ENCODE measurements around the gene CRIP2.

The CRIP2 gene

GRCh38 chr14:105483300-105484068, 8.9 kb downstream of the CRIP2 start:
- Histone ChIP-seq H3K79me2 (ENCODE audit: insufficient read depth, low read length) (no peaks in the 10 kb centered on the region), H3K27ac (ENCODE audit: low read length) (no peak overlapping the region), H3K36me3 (ENCODE audit: insufficient read depth, low read length) (no peaks in the 10 kb centered on the region), H3K9me3 (ENCODE audit: insufficient read depth, low read length, severe bottlenecking) (no peaks in the 10 kb centered on the region), H4K20me1 (ENCODE audit: insufficient read depth, low read length) (peaks cover 9% of the 10 kb centered on the region), H2AFZ (ENCODE audit: low read depth, low read length) (no peak overlapping the region), H3K27me3 (ENCODE audit: insufficient read depth, low read length, poor library complexity) (peaks cover 13% of the 10 kb centered on the region), H3K9ac (ENCODE audit: low read depth, low read length) (no peak overlapping the region; the same call in 1 of the 2 replicates), H3K4me3 (ENCODE audit: low read depth in 1 of 2, low read length in 2 of 2) (no peak overlapping the region), H3K4me1 (ENCODE audit: insufficient read depth, low read length) (peaks cover 37% of the 10 kb centered on the region), H3K4me2 (ENCODE audit: insufficient read depth, low read length) (no peak overlapping the region)
- TF ChIP-seq EZH2 (IDR thresholded peaks at IDR 0.05; ENCODE audit: borderline replicate concordance, low read depth, low read length, severe bottlenecking), result no peak
- TF ChIP-seq, protein P1, sequence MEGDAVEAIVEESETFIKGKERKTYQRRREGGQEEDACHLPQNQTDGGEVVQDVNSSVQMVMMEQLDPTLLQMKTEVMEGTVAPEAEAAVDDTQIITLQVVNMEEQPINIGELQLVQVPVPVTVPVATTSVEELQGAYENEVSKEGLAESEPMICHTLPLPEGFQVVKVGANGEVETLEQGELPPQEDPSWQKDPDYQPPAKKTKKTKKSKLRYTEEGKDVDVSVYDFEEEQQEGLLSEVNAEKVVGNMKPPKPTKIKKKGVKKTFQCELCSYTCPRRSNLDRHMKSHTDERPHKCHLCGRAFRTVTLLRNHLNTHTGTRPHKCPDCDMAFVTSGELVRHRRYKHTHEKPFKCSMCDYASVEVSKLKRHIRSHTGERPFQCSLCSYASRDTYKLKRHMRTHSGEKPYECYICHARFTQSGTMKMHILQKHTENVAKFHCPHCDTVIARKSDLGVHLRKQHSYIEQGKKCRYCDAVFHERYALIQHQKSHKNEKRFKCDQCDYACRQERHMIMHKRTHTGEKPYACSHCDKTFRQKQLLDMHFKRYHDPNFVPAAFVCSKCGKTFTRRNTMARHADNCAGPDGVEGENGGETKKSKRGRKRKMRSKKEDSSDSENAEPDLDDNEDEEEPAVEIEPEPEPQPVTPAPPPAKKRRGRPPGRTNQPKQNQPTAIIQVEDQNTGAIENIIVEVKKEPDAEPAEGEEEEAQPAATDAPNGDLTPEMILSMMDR (IDR thresholded peaks at IDR 0.05; ENCODE audit: borderline replicate concordance, extremely low read depth, low read length, poor library complexity, severe bottlenecking), result no peak
- ATAC-seq (ENCODE audit: insufficient read depth, low read depth) (no peak), DNase-seq (no peak)

DNA sequence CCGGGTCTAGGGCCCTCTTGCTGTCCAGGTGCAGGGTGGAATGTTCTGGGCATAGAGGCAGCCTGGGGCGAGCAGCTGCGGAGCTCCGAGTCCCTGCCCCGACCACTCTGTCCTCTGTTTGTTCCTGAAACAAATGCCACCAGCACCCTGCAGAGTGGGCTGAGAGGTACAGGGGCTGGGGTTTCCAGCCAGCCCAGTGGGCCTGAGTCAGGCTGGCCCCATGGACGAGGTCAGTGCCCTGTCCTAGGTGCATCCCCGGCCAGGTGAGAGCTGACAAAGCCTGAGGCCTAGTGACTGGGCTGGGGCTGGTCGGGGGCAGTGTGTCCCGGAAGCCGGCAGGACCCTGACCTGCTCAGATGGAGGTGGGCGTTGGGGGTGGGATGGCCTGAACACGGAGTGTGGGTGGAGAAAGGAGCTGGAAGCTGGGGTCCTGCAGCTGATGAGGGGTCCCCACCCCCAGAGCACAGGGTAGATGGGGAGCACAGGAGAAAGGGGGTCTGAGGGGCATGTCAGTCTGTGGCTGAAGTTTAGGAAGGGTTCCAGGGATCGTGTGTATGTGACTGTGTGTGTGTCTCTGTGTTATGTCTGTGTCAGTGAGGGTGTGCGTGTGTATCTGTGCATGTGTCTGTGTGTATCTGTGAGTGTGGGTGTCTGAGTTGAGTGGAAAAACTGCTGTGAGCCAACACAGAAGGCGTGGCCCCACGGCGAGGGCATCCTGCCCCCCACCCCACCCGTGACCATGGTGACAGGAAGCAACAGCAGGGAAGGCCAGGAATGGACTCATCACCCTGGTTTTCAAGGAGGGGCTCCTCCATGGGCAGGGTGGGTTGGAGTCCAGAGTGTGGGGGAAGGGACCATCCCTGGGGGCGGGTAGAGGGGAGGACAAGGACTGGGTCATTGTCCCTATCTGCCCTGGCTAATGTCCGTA, 9.7 kb downstream of the CRIP2 start:
- Histone ChIP-seq H3K79me2 (ENCODE audit: insufficient read depth, low read length) (no peaks in the 10 kb centered on the region), H3K9me3 (ENCODE audit: insufficient read depth, low read length, severe bottlenecking) (no peaks in the 10 kb centered on the region), H3K4me2 (ENCODE audit: insufficient read depth, low read length) (no peak overlapping the region), H4K20me1 (ENCODE audit: insufficient read depth, low read length) (peaks cover 9% of the 10 kb centered on the region), H3K36me3 (ENCODE audit: insufficient read depth, low read length) (no peaks in the 10 kb centered on the region), H2AFZ (ENCODE audit: low read depth, low read length) (no peak overlapping the region), H3K4me3 (ENCODE audit: low read depth in 1 of 2, low read length in 2 of 2) (no peak overlapping the region), H3K9ac (ENCODE audit: low read depth, low read length) (no peak overlapping the region), H3K4me1 (ENCODE audit: insufficient read depth, low read length) (peaks cover 45% of the 10 kb centered on the region), H3K27me3 (ENCODE audit: insufficient read depth, low read length, poor library complexity) (peaks cover 12% of the 10 kb centered on the region), H3K27ac (ENCODE audit: low read length) (no peak overlapping the region)
- ATAC-seq (ENCODE audit: insufficient read depth, low read depth) (no peak), DNase-seq (no peak)
- TF ChIP-seq, protein P1 (IDR thresholded peaks at IDR 0.05; ENCODE audit: borderline replicate concordance, extremely low read depth, low read length, poor library complexity, severe bottlenecking), result no peak
- TF ChIP-seq EZH2 (IDR thresholded peaks at IDR 0.05; ENCODE audit: borderline replicate concordance, low read depth, low read length, severe bottlenecking), result no peak

GRCh38 chr14:105484997-105485393, 10.4 kb downstream of the CRIP2 start:
- ATAC-seq (ENCODE audit: insufficient read depth, low read depth) (no peak), DNase-seq (no peak)
- H3K27me3 ChIP-seq (ENCODE audit: insufficient read depth, low read length, poor library complexity), result peaks cover 5% of the 10 kb centered on the region
- H3K36me3 ChIP-seq (ENCODE audit: insufficient read depth, low read length), result no peaks in the 10 kb centered on the region
- H3K9ac ChIP-seq (ENCODE audit: low read depth, low read length), result no peak overlapping the region
- no peaks in the 10 kb centered on the region for H3K9me3 ChIP-seq (ENCODE audit: insufficient read depth, low read length, severe bottlenecking)
- H3K79me2 ChIP-seq (ENCODE audit: insufficient read depth, low read length), result no peaks in the 10 kb centered on the region
- H2AFZ ChIP-seq (ENCODE audit: low read depth, low read length), result no peak overlapping the region
- H3K4me3 ChIP-seq (ENCODE audit: low read depth in 1 of 2, low read length in 2 of 2), result no peak overlapping the region
- TF ChIP-seq EZH2 (IDR thresholded peaks at IDR 0.05; ENCODE audit: borderline replicate concordance, low read depth, low read length, severe bottlenecking), result no peak
- TF ChIP-seq, protein P1 (IDR thresholded peaks at IDR 0.05; ENCODE audit: borderline replicate concordance, extremely low read depth, low read length, poor library complexity, severe bottlenecking), result no peak
- H4K20me1 ChIP-seq (ENCODE audit: insufficient read depth, low read length), result peaks cover 7% of the 10 kb centered on the region
- no peak overlapping the region for H3K27ac ChIP-seq (ENCODE audit: low read length)
- H3K4me2 ChIP-seq (ENCODE audit: insufficient read depth, low read length), result no peak overlapping the region
- peaks cover 48% of the 10 kb centered on the region for H3K4me1 ChIP-seq (ENCODE audit: insufficient read depth, low read length)
